BLaER1 treated with 17β-estradiol and CSF1 and Interleukin-3, amounts not matched to agents 10 nM and 100 nM (cell line): ENCODE measurements around the gene ACTL10.

ENCODE experiments used
- H3K27ac ChIP-seq, 11 experiments: shearing (Covaris generic); formaldehyde crosslinking; 2 replicates each; pipeline ENCODE4 v1.8.1; 2022
- H3K27me3 ChIP-seq, 11 experiments: shearing (Covaris generic); formaldehyde crosslinking; 2 replicates each; pipeline ENCODE4 v1.8.1; 2022
- H3K36me3 ChIP-seq, 11 experiments: shearing (Covaris generic); formaldehyde crosslinking; 2 replicates each; pipeline ENCODE4 v1.8.1; 2022
- H3K4me1 ChIP-seq, 10 experiments: shearing (Covaris generic); formaldehyde crosslinking; 2 replicates each; pipeline ENCODE4 v1.8.1; 2022
- H3K4me2 ChIP-seq, 11 experiments: shearing (Covaris generic); formaldehyde crosslinking; 2 replicates each; pipeline ENCODE4 v1.8.1; 2022
- H3K4me3 ChIP-seq, 10 experiments: shearing (Covaris generic); formaldehyde crosslinking; 2 replicates each; pipeline ENCODE4 v1.8.1; 2022
- H3K9ac ChIP-seq, 11 experiments: shearing (Covaris generic); formaldehyde crosslinking; 2 replicates each; pipeline ENCODE4 v1.8.1; 2022
- H3K9me3 ChIP-seq, 11 experiments: shearing (Covaris generic); formaldehyde crosslinking; replicated peaks in 1 of 11; 2 replicates each; pipeline ENCODE4 v1.8.1; 2022
- H4K20me1 ChIP-seq, 11 experiments: shearing (Covaris generic); formaldehyde crosslinking; 2 replicates each; pipeline ENCODE4 v1.8.1; 2022
- Cebpa-rat ChIP-seq, 11 experiments: shearing (Covaris generic); IDR thresholded peaks; 2 replicates each; pipeline ENCODE4 v1.8.1; 2022

Gene ACTL10

DNA sequence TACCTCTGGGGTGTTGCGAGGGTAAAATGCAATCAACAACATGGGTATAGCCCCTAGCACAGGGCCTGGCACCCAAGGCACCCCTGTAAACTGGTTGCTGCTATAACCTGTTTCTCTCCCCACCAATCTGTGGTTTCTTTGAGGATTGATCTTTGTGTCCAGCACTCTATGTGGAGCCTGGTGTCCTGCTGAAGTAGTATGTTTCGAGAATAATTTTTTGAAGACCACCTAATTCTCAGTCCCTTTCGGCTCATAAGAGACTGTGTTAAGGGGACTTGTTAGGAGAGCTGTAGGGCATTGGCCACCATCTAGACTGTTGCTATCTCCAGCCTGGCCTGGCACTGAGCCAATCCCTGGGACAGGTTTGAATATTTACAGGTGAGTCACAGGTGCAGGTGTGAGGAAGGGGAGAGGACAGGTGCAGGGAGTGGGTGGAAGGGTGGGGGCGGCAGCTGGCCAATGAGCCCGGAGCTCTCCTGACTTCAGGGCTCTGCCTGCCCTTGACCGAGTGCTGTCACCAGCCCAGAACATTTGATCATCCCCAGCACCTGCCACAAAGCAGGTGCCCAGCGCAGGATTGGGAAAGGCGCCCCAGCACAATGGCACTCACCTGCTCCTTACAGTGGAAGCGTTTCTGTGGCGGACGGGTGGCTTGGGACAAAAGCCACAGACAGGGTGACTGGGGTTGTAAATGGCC lies 12.7 kb upstream of the ACTL10 start:
- no peaks in the 10 kb centered on the region for H3K9me3 ChIP-seq
- H3K4me1 ChIP-seq, result peaks cover 0 to 8% (median 4%) of the 10 kb centered on the region in 10 experiments; a peak in 10 of 20 replicates
- peaks cover 0 to 22% (median 7%) of the 10 kb centered on the region in 11 experiments; a peak in 10 of 22 replicates for H3K36me3 ChIP-seq
- H3K4me3 ChIP-seq, result no peak overlapping the region
- H3K27ac ChIP-seq, result no peak overlapping the region
- no peaks in the 10 kb centered on the region for H3K27me3 ChIP-seq
- H3K4me2 ChIP-seq, result no peak overlapping the region
- no peak for TF ChIP-seq Cebpa-rat (IDR thresholded peaks at IDR 0.05)
- H3K9ac ChIP-seq, result no peak overlapping the region
- peaks cover 0 to 46% (median 0%) of the 10 kb centered on the region in 11 experiments; a peak in 6 of 22 replicates for H4K20me1 ChIP-seq

DNA sequence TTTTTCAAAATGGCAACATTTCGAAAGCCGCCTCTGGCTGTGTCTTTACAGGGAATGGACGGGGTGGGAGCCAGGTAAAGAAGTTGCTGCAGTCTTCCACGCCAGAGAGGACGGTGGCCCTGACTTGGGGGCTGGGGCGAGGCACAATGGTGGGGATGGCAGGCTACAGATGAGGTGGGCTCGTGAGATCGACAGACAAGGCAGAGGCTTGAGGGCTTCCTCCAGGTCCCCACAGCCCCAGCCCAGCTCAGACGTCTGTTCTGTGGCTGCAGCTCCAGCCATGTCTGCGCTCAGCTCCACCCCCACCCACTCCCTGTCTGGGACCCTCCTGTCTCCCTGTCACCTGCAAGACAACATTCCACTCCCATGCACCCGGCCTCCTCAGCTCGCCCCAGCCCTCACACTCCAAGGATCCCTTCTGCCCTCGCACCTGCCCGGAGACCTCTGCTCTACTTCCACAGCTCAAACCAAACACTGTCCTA lies 12.0 kb upstream of the ACTL10 start:
- no peak overlapping the region for H3K27ac ChIP-seq
- no peaks in the 10 kb centered on the region for H3K27me3 ChIP-seq
- H3K4me2 ChIP-seq, result no peak overlapping the region
- H3K9ac ChIP-seq, result no peak overlapping the region
- peaks cover 0 to 8% (median 2%) of the 10 kb centered on the region in 10 experiments; a peak in 11 of 20 replicates for H3K4me1 ChIP-seq
- peaks cover 4 to 29% (median 14%) of the 10 kb centered on the region in 11 experiments; a peak in 12 of 22 replicates for H3K36me3 ChIP-seq
- H3K9me3 ChIP-seq, result no peaks in the 10 kb centered on the region
- no peak for TF ChIP-seq Cebpa-rat (IDR thresholded peaks at IDR 0.05)
- peaks cover 0 to 47% (median 0%) of the 10 kb centered on the region in 11 experiments; a peak in 4 of 22 replicates for H4K20me1 ChIP-seq
- H3K4me3 ChIP-seq, result no peak overlapping the region

DNA sequence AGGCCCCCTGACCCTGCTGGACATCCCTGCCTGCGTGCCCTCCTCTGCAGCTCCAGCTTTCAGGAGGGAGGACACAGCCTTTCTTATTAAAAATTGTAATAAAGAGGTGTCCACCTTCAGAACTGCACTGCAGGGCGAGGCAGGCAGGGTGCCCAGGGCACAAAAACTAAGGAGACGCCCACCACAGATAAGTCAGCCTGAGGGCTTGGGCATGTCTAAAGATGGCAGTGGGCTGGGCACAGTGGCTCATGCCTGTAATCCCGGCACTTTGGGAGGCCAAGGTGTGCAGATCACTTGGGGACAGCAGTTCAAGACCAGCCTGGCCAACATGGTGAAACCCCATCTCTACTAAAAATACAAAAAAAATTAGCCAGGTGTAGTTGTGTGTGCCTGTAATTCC lies 11.6 kb upstream of the ACTL10 start:
- no peak overlapping the region for H3K4me2 ChIP-seq
- H3K27me3 ChIP-seq, result no peaks in the 10 kb centered on the region
- no peak overlapping the region for H3K4me3 ChIP-seq
- H4K20me1 ChIP-seq, result peaks cover 0 to 47% (median 0%) of the 10 kb centered on the region in 11 experiments; a peak in 4 of 22 replicates
- peaks cover 2 to 8% (median 6%) of the 10 kb centered on the region in 10 experiments; a peak in 17 of 20 replicates for H3K4me1 ChIP-seq
- TF ChIP-seq Cebpa-rat (IDR thresholded peaks at IDR 0.05), result no peak
- H3K27ac ChIP-seq, result no peak overlapping the region
- H3K9me3 ChIP-seq, result no peaks in the 10 kb centered on the region
- peaks cover 4 to 33% (median 18%) of the 10 kb centered on the region in 11 experiments; a peak in 13 of 22 replicates for H3K36me3 ChIP-seq
- H3K9ac ChIP-seq, result no peak overlapping the region

DNA sequence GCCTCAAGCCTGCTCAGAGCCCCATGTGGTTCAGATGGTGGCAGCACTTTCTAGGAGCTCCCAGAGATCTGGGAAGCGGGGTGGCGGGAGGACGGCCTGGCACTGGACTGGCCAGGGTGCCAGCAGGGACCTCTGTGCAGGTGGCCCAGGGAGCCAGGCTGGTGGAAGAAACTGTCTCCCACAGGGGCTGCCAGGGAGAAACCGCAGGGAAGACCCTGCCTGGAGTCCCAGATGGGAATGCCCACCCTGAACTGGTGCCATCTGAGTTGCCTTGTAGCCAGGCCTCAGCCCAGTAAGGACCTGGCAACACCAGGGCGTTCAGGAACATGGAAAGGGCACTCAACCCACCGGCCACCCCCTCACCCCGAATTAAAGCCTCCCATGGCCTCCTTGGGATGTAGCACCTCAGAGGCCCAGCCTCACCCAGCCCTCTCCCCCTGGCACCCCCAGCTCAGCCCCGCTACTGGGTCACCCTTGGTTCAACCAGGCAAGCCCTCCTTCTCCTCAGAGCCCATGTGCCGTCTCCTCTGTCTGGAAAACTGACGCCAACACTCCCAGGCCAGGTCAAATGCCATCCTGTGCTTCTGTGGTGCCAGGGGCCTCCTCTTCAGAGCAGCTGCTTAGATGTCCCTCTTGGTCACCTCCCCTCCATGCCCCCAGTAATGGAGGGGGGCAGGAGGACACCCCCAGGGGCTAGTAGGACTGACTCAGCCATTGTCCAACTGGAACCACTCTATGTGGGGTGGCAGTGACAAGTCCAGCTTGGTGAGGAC lies 10.5 kb upstream of the ACTL10 start:
- Histone ChIP-seq H3K36me3 (peaks cover 4 to 34% (median 18%) of the 10 kb centered on the region in 11 experiments; a peak in 13 of 22 replicates), H3K9me3 (no peaks in the 10 kb centered on the region)
- TF ChIP-seq Cebpa-rat (IDR thresholded peaks at IDR 0.05), result no peak

DNA sequence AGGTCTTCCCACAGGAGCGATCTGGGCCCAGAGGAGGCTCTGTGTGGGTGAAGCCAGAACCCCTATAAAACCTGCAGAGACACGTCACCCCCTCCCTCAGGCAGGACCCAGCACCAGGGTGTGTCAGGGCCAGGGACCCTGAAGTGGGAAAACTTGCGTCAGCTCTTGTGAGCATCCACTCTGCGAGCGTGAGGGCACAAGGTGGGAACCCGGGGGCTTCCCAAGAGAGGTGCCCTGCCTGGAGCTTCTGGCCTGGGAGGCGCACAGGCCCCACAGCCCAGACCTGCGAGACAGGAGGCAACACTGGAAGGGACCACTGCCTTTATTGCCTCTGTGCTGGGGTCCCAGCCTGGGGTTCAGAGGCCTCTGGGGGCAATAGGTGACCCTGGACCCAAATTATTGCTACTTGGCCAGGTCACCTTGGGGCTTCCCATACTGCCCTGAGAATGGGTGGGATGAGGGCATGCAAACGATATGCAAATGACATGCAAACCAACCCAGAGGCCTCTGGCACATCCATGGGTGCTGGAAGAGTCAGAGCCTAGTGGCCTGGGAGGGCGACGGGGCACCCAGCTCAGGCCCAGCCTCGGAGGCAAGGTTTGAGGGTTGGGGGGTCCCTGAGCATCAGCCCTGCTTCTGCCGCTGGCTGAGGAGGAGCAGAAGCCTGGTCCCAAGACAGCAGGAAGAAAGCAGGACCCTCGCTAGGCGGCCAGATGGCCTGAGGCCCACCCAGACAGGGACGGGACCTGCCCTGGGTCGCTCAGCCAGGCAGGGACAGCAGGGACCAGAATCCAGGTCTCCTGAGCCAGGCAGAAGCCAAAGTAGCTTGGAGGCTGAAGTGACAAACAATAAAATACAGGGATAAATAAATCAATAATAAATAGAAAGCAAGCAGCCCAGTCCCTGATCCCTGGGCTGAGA lies 9.7 kb upstream of the ACTL10 start:
- H3K27me3 ChIP-seq, result no peaks in the 10 kb centered on the region
- no peak overlapping the region for H3K9ac ChIP-seq
- no peak overlapping the region for H3K4me2 ChIP-seq
- peaks cover 0 to 39% (median 0%) of the 10 kb centered on the region in 11 experiments; a peak in 6 of 22 replicates for H4K20me1 ChIP-seq
- TF ChIP-seq Cebpa-rat (IDR thresholded peaks at IDR 0.05), result no peak
- no peak overlapping the region for H3K4me3 ChIP-seq
- H3K4me1 ChIP-seq, result peaks cover 6 to 20% (median 13%) of the 10 kb centered on the region in 10 experiments; a peak in 18 of 20 replicates
- peaks cover 4 to 34% (median 18%) of the 10 kb centered on the region in 11 experiments; a peak in 13 of 22 replicates for H3K36me3 ChIP-seq
- no peak overlapping the region for H3K27ac ChIP-seq
- no peaks in the 10 kb centered on the region for H3K9me3 ChIP-seq

More for the DNA sequence above, 10.5 kb upstream of the ACTL10 start:
- H4K20me1 ChIP-seq, result peaks cover 0 to 45% (median 0%) of the 10 kb centered on the region in 11 experiments; a peak in 4 of 22 replicates
- no peak overlapping the region for H3K4me2 ChIP-seq
- H3K27me3 ChIP-seq, result no peaks in the 10 kb centered on the region
- no peak overlapping the region; a peak in 1 of 22 replicates for H3K9ac ChIP-seq
- peaks cover 6 to 17% (median 13%) of the 10 kb centered on the region in 10 experiments; a peak in 18 of 20 replicates for H3K4me1 ChIP-seq
- no peak overlapping the region for H3K4me3 ChIP-seq
- no peak overlapping the region for H3K27ac ChIP-seq

DNA sequence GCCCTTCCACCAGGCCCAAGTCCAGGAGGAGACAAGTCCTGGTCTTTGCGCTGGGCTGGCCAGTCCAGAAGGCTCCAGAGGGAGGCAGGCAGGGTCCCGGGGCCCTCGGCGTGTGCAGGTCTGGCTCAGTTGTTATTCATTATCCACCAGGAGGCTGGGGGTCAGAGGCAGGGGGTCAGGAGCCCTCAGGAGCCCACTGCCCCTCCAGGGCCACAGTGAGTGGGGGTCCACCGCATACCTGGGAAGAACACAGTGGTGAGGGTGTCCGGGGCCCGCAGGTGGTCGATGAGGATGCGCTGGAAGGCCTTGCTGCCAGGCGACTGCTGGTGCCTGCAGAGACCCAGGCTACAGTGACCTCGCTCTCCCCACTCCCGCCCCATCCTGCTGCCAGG lies 9.0 kb upstream of the ACTL10 start:
- peaks cover 4 to 34% (median 18%) of the 10 kb centered on the region in 11 experiments; a peak in 13 of 22 replicates for H3K36me3 ChIP-seq
- H3K4me2 ChIP-seq, result no peak overlapping the region
- no peaks in the 10 kb centered on the region for H3K27me3 ChIP-seq
- H4K20me1 ChIP-seq, result peaks cover 0 to 39% (median 0%) of the 10 kb centered on the region in 11 experiments; a peak in 6 of 22 replicates
- no peak overlapping the region for H3K27ac ChIP-seq
- no peak overlapping the region for H3K9ac ChIP-seq
- H3K9me3 ChIP-seq, result no peaks in the 10 kb centered on the region
- peaks cover 10 to 23% (median 16%) of the 10 kb centered on the region in 10 experiments for H3K4me1 ChIP-seq
- H3K4me3 ChIP-seq, result no peak overlapping the region
- TF ChIP-seq Cebpa-rat (IDR thresholded peaks at IDR 0.05), result no peak

DNA sequence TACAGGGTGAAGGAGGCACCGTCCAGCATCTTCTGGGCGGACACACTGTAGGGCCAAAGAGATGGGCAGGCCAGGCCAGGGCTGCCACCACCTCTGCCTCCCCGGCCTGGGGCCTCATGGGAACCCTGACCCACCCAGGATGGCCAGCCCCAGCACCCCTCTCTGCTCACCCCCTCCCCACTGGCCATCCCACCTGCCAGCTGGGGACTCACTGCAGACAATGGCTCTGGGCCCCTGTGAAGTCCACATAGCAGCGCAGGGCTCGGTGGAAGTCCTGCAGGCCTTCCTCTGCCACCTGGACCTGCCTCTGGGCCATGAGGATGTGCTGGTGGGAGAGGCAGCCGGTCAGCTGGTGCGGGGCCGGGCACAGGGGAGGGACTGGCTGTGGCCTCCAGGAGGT lies 8.2 kb upstream of the ACTL10 start:
- Histone ChIP-seq H3K27ac (no peak overlapping the region), H3K36me3 (peaks cover 4 to 34% (median 18%) of the 10 kb centered on the region in 11 experiments; a peak in 13 of 22 replicates)
- no peak for TF ChIP-seq Cebpa-rat (IDR thresholded peaks at IDR 0.05)

DNA sequence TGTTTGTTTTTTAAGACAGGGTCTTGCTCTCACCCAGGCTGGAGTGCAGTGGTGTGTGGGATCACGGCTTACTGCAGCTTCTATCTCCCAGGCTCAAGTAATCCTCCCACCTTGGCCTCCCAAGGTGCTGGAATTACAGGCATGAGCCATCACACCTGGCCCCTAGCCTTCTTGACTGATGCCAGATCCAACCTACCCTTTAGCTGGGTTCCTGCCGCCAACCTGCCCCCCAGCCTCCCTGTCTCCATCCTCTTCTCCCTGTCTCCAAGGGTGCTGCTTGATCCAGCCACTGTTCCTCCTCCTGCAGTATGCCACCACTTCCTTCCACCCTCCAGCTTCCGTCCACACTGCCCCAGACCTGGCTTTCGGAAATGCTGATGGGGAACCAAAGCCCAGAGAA lies 7.8 kb upstream of the ACTL10 start:
- no peak overlapping the region for H3K4me3 ChIP-seq
- H3K9me3 ChIP-seq, result no peaks in the 10 kb centered on the region
- H4K20me1 ChIP-seq, result peaks cover 0 to 29% (median 0%) of the 10 kb centered on the region in 11 experiments; a peak in 6 of 22 replicates
- H3K4me2 ChIP-seq, result no peak overlapping the region
- H3K27ac ChIP-seq, result no peak overlapping the region
- peaks cover 4 to 34% (median 18%) of the 10 kb centered on the region in 11 experiments; a peak in 13 of 22 replicates for H3K36me3 ChIP-seq
- no peak for TF ChIP-seq Cebpa-rat (IDR thresholded peaks at IDR 0.05)
- no peak overlapping the region for H3K9ac ChIP-seq
- H3K27me3 ChIP-seq, result no peaks in the 10 kb centered on the region
- H3K4me1 ChIP-seq, result peaks cover 10 to 33% (median 26%) of the 10 kb centered on the region in 10 experiments

More for the DNA sequence above, 8.2 kb upstream of the ACTL10 start:
- peaks cover 11 to 30% (median 23%) of the 10 kb centered on the region in 10 experiments for H3K4me1 ChIP-seq
- peaks cover 0 to 33% (median 0%) of the 10 kb centered on the region in 11 experiments; a peak in 6 of 22 replicates for H4K20me1 ChIP-seq
- no peak overlapping the region for H3K4me3 ChIP-seq
- no peak overlapping the region for H3K9ac ChIP-seq
- H3K4me2 ChIP-seq, result no peak overlapping the region
- H3K27me3 ChIP-seq, result no peaks in the 10 kb centered on the region
- no peaks in the 10 kb centered on the region for H3K9me3 ChIP-seq
